ENCODE data around the gene RDX.
"Not testable (repeated sequence)": the region's sequence is repeated elsewhere in the genome, so short reads cannot be mapped to it uniquely, and the experiment has no call there.

RDX gene

GRCh38 chr11:110200241-110200640 is 96.2 kb downstream of the RDX start:
- no peak for DNase-seq (ENCODE audit: low spot score)

GRCh38 chr11:110199184-110199981 is 97.0 kb downstream of the RDX start:
- DNase-seq (ENCODE audit: low spot score) = no peak

- no peak for DNase-seq (ENCODE audit: low spot score)
These were observed 98.2 kb downstream of the RDX start for GRCh38 chr11:110198031-110198729.

- DNase-seq (ENCODE audit: low spot score) = no peak
These were observed 99.5 kb downstream of the RDX start for GRCh38 chr11:110196884-110197420.

- no peak for DNase-seq (ENCODE audit: low spot score)
These were observed 100.1 kb downstream of the RDX start for GRCh38 chr11:110196241-110196754.

- not testable (repeated sequence) for DNase-seq (ENCODE audit: low spot score)
These were observed 102.1 kb downstream of the RDX start for GRCh38 chr11:110194211-110194766.

- DNase-seq (ENCODE audit: low spot score) = not testable (repeated sequence)
These were observed 103.7 kb downstream of the RDX start for GRCh38 chr11:110192604-110193282.

- no peak for DNase-seq (ENCODE audit: low spot score)
These were observed 105.5 kb downstream of the RDX start for GRCh38 chr11:110190885-110191284.

GRCh38 chr11:110187731-110188130 is 108.7 kb downstream of the RDX start:
- no peak for DNase-seq (ENCODE audit: low spot score)

GRCh38 chr11:110186867-110187266 is 109.5 kb downstream of the RDX start:
- DNase-seq (ENCODE audit: low spot score) = no peak

- DNase-seq (ENCODE audit: low spot score) = no peak
These were observed 110.0 kb downstream of the RDX start for GRCh38 chr11:110186456-110186855.

GRCh38 chr11:110185599-110185998 is 110.8 kb downstream of the RDX start:
- no peak for DNase-seq (ENCODE audit: low spot score)

- no peak for DNase-seq (ENCODE audit: low spot score)
These were observed 111.3 kb downstream of the RDX start for GRCh38 chr11:110185121-110185591.

GRCh38 chr11:110184456-110184855 is 112.0 kb downstream of the RDX start:
- DNase-seq (ENCODE audit: low spot score) = no peak

GRCh38 chr11:110182886-110183285 is 113.5 kb downstream of the RDX start:
- no peak for DNase-seq (ENCODE audit: low spot score)

GRCh38 chr11:110179064-110179463 is 117.3 kb downstream of the RDX start:
- no peak for DNase-seq (ENCODE audit: low spot score)

- no peak for DNase-seq (ENCODE audit: low spot score)
These were observed 119.3 kb downstream of the RDX start for GRCh38 chr11:110177086-110177456.

- DNase-seq (ENCODE audit: low spot score) = no peak
These were observed 119.9 kb downstream of the RDX start for GRCh38 chr11:110176366-110177085.

- no peak for DNase-seq (ENCODE audit: low spot score)
These were observed 121.6 kb downstream of the RDX start for GRCh38 chr11:110174645-110175310.

- peak; percentile 68 for DNase-seq (ENCODE audit: low spot score)
These were observed 122.4 kb downstream of the RDX start for GRCh38 chr11:110173811-110174644.

Data from D341Med (cell line).